B cell (primary cell): ENCODE results near the gene CCBE1.

ENCODE experiments used
- EZH2 ChIP-seq: IDR thresholded peaks from 2 replicates; pipeline ENCODE4 v1.6.1; 2012; ENCODE audit warnings: borderline replicate concordance, low read depth, mild to moderate bottlenecking, moderate library complexity, low read length; ENCODE audit not compliant: insufficient read depth, poor library complexity, severe bottlenecking
- TF ChIP-seq, protein P1 (sequence below): fragments of 200-600 bp; IDR thresholded peaks from one replicate; pipeline ENCODE4 v1.8.0; 2022; ENCODE audit warnings: antibody characterized with exemption, mild to moderate bottlenecking

DNA sequence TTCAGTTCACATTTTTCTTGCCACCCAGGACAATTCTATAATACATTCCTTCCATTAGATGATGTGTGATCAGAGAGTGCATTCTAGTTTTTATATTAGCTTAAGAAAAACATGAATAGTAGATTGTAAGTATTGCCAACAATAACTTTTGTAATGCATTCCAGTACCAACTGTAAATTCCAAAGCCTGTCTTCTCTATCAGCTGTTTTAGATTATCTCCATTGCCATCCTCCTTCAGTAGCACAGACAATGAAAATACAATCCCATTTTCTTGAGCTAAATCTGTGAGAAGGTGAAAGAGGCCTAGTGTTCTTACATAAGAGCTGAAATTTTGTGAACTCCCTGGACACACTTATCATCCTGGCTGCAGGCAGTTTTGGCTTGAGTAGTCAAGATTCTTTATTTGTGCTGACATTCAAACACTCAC lies 103.9 kb downstream of the CCBE1 start:
- TF ChIP-seq, protein P1, sequence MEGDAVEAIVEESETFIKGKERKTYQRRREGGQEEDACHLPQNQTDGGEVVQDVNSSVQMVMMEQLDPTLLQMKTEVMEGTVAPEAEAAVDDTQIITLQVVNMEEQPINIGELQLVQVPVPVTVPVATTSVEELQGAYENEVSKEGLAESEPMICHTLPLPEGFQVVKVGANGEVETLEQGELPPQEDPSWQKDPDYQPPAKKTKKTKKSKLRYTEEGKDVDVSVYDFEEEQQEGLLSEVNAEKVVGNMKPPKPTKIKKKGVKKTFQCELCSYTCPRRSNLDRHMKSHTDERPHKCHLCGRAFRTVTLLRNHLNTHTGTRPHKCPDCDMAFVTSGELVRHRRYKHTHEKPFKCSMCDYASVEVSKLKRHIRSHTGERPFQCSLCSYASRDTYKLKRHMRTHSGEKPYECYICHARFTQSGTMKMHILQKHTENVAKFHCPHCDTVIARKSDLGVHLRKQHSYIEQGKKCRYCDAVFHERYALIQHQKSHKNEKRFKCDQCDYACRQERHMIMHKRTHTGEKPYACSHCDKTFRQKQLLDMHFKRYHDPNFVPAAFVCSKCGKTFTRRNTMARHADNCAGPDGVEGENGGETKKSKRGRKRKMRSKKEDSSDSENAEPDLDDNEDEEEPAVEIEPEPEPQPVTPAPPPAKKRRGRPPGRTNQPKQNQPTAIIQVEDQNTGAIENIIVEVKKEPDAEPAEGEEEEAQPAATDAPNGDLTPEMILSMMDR: no peak
- no peak for TF ChIP-seq EZH2
